T-helper 2 cell treated with Interferon-gamma antibody and Interleukin-4, amounts not matched to agents 100 ng/mL and 5 ng/mL, for 36 hours (primary cell): ENCODE measurements around the gene ZC3H13. TPM values are rescaled to one million over a fixed set of nuclear protein-coding genes. Genes with fewer than 3 reads are reported as not detected.

Source experiments
- intact Hi-C: fragments of 100-400 bp; cut with micrococcal nuclease; formaldehyde crosslinking; loops from one replicate; pipeline ENCODE4 v1.15.1; 2023
- total RNA-seq: library from RNA; stranded (reverse); gene quantifications from 2 replicates; pipeline ENCODE4 v1.2.3, GENCODE V29; 2022

The ZC3H13 gene, protein sequence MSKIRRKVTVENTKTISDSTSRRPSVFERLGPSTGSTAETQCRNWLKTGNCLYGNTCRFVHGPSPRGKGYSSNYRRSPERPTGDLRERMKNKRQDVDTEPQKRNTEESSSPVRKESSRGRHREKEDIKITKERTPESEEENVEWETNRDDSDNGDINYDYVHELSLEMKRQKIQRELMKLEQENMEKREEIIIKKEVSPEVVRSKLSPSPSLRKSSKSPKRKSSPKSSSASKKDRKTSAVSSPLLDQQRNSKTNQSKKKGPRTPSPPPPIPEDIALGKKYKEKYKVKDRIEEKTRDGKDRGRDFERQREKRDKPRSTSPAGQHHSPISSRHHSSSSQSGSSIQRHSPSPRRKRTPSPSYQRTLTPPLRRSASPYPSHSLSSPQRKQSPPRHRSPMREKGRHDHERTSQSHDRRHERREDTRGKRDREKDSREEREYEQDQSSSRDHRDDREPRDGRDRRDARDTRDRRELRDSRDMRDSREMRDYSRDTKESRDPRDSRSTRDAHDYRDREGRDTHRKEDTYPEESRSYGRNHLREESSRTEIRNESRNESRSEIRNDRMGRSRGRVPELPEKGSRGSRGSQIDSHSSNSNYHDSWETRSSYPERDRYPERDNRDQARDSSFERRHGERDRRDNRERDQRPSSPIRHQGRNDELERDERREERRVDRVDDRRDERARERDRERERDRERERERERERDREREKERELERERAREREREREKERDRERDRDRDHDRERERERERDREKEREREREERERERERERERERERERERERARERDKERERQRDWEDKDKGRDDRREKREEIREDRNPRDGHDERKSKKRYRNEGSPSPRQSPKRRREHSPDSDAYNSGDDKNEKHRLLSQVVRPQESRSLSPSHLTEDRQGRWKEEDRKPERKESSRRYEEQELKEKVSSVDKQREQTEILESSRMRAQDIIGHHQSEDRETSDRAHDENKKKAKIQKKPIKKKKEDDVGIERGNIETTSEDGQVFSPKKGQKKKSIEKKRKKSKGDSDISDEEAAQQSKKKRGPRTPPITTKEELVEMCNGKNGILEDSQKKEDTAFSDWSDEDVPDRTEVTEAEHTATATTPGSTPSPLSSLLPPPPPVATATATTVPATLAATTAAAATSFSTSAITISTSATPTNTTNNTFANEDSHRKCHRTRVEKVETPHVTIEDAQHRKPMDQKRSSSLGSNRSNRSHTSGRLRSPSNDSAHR (N-terminal part only)
- 42.3 and 45.9 TPM in 2 replicates for total RNA-seq

DNA sequence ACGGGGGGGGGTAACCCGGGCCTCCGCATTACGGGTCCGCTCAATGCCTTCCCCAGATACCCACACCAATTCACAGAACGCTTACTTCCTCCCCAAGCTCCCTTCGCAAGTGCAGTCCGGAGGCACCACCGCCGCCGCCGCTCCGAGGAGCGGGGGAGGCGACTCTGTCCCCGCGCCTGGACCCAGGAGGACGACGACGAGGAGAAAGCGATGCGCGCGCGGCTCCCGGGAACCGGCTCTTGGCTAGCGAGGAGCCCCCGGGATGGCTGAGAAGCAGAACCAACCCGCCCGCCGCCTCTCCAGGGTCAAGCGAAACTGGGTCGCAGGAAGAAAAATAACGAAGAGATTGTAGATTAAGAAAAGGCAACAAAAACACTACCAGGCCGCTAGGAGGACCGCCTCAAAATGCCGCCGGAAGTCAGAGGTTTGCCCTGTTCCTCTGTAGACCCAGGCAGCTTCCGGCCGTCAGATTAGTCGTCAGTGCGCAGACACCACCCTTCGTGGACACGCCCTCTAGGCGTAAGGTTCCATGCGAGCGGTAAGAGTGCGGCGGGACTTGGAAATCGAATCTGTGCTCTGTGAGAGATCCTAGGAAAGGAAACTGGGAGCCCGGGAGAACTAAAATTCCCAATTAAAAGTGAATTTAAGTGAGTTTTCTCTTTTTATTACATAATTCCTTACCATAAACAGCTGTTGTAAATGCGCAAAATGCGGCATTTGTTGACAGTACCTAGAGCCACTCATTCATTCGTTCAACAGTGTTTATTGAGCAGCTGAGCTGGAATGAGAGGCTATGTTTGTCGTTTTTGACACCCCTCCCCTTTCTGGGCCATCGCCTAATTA is at the start of gene ZC3H13:
Gene ZC3H13 (minus strand): TSS at position 428 of the 843 bp plus-strand sequence. CDS start 7,239 bp downstream, outside the sequence.
- intact Hi-C loops, result loop anchor here (1.0 to 10.0 kb wide), 9 partner anchors 74 to 1064 kb away; partner anchors contain the start of genes COG3, GPALPP1, LCP1 and LRCH1

DNA sequence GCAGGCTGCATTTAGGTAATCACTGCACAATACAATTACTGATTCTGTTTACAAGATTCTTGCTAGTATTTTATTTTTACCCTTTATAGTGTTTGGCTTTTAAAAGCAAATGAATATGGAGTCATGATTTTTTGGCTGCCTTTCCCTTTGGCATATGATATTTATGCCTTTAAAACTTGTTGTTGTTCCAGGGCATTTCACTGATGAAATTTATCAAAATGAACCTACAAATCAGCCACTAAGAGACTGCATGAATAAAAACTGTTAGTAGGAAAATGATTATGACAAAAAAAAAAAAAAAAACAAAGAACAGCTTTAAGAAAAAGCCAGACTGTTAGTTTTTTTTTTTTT is 49.7 kb upstream of the ZC3H13 start:
- intact Hi-C loops, result no loop called here

DNA sequence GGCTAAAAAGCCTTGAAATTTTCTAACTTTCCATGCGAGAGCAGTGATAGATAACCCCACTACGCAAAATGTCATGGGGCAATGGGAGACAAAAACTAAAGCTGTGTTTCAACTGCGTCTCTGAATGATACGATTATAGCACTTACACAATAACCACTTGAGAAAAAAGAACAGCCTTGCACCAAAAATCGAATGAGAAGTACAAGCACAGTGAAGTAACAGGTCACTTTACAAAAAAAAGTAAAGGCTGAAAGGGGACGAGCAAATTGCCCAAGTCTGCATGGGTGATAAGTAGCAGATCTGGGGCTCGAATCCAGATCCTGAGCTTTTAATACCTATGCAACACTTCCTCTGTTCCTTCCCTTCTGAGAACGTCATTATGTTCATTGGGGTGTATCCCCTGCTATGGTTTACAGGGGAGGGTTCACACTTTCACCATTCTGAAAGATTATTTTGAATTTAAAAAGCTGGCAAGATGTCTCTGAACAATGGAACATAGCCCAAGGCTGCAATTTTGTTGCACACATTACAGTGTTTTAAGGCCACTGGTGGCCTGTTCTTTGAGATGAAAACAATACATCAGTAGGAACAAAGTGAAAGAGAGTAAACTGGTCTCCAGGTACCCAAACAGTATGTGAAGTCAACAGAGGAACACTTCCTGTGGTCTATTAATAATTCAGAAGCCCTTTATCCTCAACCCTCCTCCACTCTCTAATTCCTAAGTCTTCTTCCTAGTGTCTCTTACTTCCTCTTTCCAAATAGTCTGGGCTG is 49.1 kb upstream of the ZC3H13 start:
- intact Hi-C loops, result no loop called here

DNA sequence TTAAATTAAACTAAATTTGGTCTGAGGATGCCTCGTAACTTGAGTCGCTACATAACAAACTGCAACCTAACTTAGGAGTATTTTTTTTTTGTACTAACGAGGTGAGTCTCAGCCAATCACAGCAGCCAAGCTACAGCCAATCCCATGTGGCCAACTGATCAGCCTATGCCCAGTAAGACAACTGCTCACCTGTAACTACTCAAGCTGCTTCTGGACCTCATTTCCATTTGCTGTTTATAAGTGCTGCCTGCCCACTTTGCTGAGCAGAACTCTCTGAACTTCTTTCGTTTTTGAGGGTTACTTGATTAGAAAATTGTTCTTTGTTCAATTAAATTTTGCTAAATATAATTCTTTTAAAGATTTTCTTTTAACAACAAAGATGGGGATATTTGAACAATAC is 48.5 kb upstream of the ZC3H13 start:
- intact Hi-C loops, result no loop called here

DNA sequence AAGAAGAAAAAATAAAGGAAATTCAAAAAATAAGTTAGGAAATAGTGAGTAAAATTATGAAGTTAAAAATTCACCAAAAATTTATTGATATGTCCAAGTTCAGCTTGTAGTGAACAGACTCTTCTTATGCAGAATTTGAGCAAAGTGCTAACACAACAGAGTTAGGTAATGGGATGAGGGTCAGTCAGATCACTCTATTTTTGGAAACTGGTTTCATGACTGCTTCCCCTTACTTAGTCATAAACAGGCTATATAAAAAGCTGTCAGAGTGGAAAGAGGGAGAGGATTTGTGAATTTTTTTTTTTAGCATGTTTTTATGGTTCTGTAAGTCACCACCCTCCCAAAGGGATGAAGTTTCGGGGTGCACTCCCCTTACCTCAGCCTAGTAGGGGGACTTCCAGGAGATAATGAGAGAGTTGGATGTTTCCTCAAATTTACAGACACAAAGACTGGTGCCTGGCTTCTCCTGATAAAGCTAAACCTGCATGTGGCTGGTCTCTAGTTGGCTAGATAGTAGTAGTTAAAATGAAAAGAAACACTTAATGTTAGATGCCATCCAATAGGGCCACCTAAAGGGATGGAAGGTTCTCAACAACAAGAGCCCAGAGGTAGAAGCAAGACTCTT is 47.8 kb upstream of the ZC3H13 start:
- intact Hi-C loops, result no loop called here

DNA sequence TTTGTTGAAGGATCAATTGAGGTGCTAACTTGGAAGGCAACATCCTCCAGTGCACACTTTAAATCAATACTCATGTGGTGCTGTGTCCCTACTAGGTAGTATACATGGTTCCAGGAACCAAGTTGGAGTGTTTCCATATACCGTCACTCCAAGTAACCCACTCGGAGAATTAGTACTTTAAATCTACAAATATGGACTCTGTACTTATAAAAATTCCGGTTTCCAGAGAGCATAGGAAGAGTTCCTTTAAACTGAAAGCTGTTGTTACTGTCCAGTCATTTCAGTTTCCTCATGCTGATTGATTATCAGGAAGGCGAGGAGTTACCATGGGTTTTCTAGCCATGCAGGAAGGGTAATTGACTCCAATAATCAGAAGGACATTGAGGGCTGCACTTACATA is 45.1 kb upstream of the ZC3H13 start:
- intact Hi-C loops, result no loop called here

DNA sequence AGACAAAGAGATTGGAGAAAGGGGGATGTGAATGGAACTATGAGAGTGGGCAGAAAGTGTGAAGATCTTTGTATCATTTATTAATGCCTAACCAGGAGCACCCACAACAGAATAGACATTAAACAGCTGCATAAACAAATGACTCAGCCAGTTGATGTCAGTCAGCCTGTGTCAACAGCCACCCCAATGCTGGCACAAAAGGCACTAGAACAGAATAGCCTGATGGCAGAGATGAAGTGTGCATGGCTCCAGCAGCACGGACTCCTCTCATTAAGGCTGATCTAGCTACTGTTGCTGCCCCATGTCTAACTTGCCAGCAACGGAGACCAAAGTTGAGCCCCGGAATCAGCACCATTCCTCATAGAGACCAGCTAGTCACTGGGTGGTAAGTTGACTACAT is 44.5 kb upstream of the ZC3H13 start:
- intact Hi-C loops, result no loop called here

DNA sequence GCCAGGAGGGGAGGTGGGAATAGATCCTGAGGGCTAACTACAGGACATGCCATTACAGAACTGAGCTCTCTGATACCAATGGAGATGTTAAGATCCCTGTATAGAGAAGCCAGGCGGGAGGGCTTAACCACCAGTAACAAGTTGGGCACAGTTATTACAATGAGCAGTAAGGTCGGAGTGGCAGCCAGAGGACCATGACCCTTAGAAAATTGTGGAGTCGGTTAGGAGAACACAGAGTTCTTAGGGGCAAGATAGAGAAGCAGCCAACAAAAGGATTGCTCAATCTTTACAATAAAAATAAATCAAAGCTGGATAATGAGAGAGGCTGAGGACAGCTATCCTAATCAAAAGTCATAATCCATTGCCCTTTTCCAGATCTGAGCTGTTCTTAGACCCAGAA is 41.9 kb upstream of the ZC3H13 start:
- intact Hi-C loops, result no loop called here

DNA sequence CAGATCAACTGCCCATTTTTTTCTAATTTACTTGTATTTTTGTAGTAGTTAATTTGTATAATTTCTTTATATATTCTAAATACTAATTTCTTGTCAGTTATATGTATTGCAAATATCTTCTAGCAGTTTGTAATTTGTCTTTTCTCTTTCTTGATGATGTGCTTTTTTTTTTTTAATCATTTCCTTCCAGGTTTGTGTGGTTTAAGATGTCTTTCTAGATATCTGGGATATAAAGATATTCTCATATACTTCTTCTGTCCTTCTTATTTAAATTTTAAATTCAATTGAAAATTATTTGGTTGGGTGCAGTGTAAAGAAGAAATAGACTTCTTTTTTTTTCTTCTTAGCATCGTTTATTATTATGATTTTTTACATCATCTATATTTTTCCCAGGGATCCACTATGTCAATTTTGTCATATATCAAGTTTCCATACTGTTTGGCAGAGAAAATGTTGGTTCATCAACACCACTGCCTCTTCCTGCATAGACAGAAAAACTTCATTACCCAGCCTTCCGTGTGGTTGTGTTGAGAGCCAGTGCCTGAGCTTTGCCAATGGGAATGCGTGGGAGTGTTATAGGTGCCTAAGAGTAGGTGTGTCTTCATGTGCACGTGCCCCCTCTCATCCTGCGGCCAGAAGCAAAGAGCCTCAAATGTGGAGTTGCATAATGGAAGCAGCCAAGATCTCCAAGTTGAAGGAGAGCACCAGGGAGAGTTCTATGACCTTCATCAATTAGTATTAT is 36.4 kb upstream of the ZC3H13 start:
- intact Hi-C loops, result no loop called here

DNA sequence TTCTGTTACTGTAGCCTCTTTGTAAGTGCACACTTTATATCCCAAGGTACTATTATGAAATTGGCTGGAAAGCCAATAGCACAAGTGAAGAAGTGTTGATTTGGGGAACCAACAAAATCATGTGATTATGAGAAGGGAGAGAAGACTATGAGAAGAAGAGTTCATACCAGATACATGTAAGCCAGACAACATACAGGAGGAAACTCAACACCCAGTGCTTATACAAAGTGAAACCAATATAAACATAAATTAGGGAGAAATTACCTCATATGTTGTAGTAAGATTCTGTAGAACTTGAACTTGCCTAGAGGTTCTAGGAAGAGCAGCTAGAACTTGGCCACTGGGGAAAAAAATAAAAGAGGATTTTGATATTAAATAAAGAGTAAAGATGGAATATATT is 34.9 kb upstream of the ZC3H13 start:
- intact Hi-C loops, result no loop called here

DNA sequence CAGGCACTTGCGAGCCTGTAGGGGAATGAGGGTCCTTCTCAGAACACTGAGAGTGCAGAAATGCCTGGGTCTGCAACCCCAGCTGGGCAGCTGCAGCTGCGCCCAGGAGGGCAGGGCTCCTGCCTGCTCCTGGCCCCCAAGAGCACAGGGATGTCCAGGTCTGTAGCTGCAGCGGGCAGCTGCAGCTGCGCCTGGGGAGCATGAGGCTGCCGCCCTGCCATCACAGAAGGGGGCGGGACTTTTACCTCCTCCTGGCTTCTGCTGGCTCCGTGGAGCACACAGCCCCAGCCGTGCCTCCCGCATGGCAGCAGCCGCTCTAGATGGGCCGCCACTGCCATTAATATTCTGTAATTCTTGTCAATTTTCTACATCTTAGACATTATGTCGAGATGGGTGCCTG is 34.4 kb upstream of the ZC3H13 start:
- intact Hi-C loops, result no loop called here

DNA sequence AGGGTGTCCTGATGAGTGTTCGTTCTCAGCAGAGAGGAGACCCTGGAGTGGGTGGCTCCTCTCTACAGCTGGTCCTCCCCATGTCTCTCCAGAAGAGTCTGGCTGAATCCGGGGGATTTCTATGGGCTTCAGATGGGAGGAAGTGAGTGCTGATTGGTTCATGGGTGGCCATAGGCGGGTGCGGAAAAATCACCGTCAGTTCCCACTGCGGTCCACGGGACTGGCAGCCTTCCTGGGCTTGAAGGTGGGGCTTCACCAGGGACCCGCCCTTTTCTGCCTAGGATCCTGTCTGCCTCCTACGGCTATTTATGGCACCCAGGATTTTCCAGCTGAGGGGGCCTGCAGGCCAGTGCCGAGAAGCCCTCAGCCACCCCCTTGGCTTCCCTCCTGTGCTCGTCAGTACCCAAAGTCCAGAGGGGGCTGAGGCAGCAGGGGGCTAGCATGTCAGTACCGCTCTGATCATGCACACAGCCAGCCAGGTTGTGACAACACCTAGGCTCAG is 33.9 kb upstream of the ZC3H13 start:
- intact Hi-C loops, result no loop called here

DNA sequence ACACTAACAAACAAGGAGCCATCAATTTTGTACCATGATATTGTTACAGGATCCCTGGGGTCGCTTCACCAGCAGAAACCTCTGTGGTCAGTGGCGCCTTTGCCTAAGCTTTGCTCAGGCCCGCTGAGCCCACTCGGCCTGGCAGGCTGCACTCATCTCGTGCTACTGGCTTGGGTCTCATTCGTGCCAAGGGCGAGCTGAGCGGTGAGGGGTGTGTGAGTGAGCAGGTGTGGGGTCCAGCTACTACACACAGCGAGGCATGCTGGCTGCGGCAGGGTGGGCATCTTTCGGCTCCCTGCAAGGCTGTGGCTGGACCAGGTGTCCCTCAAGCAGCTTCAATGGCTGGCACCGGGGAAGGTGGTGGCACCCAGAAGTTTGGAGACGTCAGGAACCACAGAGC is 33.2 kb upstream of the ZC3H13 start:
- intact Hi-C loops, result no loop called here

DNA sequence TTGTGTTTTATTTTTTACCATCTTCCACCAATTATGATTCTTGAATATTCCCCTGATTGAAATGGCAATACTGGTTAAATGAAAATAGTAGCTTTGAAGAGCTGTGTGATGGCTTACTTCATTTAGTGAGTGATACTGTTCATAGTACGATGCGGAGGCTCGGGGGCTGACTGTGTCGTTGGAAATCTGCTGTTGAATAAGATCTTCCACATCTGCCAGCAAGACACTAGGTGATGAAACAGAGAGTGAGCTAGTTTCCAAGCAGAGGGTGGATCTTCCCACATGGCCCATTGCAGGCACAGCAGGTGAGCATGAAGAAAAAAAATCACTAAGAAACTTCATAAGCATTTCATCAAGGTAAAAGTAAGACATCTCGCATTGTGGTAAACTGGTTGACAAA is 29.8 kb upstream of the ZC3H13 start:
- intact Hi-C loops, result no loop called here

DNA sequence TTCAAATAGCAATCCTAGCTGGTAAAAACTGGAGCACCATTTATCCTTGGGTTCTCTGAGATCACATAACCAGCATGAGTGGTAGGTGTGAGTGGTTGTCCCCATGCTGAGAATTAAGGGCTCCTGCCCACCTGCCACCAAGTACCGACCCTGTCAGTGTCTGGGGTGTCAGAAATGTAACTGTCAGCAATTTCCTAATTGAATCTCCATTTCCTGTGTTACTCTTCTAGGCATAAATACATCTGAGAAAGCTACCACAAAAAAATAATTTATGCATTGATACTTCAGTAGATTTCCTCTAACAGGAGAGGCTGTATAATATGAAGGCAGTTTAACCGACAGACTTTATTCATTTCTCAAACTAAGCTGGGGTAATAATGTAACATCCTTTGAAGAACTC is 27.2 kb upstream of the ZC3H13 start:
- intact Hi-C loops, result no loop called here

DNA sequence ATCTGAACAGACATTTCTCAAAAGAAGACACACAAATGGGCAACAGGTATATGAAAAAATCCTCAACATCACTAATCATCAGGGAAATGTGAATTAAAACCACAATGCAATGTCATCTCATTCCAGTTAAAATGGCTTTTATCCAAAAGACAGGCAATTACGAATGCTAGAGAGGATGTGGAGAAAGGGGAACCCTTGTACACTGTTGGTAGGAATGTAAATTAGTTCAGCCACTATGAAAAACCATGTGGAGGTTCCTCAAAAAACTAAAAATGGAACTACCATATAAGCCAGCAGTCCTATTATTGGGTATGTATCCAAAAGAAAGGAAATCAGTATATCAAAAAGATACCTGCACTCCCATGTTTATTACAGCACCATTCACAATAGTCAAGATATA is 24.7 kb upstream of the ZC3H13 start:
- intact Hi-C loops, result no loop called here

DNA sequence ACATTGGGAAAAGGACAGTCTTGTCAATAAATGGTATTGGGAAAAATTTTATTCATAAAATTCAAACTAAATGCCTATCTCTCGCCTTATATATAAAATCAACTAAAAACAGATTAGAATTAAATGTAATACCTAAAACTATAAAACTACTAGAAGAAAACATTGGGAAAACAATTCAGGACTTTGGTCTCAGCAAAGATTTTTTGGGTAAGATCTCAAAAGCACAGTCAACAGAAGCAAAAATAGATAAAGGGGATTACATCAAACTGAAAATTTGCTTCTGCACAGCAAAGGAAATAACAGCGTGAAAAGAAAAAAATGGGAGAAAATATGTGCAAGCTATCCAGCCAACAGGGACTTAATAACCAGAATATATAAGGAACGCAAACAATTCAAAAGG is 24.3 kb upstream of the ZC3H13 start:
- intact Hi-C loops, result no loop called here

DNA sequence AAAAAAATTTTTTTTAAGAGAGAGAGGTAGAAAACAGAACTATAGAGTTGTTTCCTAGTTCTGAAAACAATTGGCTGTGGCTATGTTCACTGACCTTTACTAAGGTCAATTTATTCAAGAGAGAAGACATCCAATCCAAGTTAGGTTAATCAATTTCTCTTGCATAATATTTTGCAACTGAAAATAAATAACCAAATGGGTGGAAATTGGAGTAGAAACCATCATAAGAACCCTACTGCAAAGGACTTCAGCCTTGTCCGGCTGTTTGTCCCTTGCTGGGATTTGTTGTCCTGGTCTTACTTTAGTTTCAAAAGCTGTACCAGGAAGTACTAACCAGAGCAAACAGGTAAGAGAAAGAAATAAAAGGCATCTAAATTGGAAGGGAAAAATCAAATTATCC is 23.3 kb upstream of the ZC3H13 start:
- intact Hi-C loops, result no loop called here
